NK-92 (cell line): ENCODE data around the gene KCNH1.

Experiments
- DNase-seq: peaks from one replicate; lab custom pipeline; 2025; ENCODE audit not compliant: unreplicated experiment; lab: John Stamatoyannopoulos, UW

The KCNH1 gene

DNA sequence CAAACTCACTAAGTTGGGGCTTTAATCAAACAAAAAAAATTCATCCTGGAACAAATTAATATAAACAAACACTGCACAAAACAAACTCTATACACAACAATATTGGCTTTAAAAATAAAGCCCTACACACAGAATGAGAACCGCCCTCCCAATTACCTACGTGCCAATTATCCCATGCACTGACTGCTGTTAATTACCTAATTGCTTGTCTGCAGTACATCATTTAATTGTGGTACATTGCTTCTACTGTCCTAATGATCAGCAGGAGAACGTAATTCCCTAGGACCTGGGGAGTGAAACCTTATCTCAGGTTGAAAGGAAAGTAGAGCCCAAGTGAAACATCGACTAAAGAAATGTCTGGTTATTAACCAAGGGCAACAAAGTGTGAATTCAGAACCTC, 364.5 kb downstream of the KCNH1 start:
- no peak for DNase-seq

DNA sequence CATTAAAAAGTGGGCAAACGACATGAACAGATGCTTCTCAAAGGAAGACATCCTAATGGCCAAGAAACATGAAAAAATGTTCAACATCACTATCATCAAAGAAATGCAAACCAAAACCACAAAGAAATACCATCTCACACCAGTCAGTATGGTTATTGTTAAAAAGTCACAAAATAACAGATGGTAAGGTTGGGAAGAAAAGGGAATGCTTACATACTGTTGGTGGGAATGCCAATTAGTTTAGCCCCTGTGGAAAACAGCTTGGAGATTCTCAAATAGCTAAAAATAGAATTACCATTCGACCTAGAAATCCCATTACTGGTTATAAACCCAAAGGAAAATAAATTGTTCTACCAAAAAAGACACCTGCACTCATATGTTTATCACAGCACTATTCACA, 369.4 kb downstream of the KCNH1 start:
- no peak for DNase-seq

DNA sequence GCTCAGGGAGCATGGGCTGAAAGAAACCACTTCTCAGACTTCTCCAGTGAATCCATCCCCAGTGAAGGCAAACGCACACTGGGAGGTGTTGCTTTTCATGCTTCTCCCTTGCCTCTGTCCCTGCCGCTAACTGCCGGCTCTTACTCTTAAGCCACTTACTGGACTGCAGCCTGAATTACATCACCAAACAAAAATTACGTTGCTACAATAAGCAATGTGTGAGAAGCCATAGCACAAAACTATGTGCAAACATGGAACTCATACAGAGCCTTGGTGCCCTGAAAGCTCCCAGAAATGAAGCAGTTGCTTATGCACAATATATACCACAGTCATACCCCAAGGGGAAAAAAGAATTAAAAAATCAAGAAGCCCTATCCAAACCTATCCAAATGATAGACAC, 375.2 kb downstream of the KCNH1 start:
- no peak for DNase-seq

DNA sequence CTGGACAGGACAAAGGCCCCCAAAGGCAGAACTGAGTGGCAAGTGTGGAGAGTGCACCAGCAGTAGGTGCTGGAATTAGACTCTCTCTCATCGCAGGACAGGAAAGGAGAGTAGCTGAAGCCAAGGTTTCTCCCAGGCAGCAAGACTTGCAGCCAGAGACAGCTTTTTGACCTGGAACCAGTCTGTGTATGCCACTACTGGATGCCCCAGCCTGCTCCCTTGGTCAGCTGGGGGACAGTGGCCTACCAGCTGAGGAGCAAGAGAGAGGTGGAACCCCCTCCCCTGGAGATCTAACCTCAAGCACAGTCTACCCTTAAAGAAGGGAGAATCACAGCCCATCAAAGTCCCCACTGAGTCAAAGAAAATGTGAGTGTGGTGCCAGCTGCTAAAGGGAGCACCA, 375.7 kb downstream of the KCNH1 start:
- no peak for DNase-seq

DNA sequence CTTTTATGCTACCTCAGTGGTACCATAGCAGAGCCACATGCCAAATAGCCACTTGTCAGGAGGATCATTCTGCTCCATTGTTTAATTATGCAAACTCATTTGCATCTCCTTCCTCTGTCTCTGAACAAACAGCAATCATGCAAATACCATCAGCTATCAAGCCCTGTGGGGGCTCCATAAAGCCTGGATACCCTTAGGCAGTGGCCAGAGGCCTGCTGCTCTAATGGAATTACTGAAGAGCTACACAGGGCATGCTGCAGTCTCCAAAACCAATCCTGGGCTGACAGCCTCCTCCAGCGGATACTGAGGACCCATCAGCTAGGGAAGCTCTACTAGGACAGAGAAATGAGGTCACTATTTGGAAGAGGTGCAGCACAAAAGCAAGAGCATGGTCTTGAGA, 376.3 kb downstream of the KCNH1 start:
- DNase-seq, result no peak

DNA sequence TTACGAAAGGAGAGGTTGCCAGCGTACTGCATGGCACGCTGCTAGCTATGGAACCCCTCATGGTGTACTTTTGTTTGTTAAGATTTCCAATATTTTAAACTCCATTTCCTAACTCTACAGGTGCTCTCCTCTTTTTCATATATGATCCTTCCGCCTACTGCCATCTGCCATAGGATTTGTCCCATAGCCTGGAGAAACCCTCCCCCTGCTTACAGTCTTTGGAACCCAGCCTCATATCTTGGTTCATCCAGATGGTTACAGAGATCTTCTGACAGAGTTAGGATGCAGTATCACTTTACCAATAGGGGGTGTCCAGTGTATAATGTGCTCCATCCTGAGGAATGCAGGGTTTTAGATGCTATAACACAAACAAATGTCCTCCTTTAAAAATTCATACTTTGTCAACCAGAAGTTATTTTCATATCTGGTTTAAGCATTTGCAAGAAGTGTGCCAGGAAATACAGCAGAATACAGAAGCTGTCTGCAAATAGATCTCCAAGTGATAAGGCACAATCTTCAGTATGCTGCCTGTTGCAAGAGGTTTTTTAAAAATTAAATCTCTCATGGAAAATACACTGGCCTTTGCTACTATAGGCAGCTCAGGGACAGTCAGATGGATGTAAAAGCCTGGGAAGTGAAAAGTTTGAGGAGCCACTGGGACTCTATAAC, 377.8 kb downstream of the KCNH1 start:
- DNase-seq, result no peak

DNA sequence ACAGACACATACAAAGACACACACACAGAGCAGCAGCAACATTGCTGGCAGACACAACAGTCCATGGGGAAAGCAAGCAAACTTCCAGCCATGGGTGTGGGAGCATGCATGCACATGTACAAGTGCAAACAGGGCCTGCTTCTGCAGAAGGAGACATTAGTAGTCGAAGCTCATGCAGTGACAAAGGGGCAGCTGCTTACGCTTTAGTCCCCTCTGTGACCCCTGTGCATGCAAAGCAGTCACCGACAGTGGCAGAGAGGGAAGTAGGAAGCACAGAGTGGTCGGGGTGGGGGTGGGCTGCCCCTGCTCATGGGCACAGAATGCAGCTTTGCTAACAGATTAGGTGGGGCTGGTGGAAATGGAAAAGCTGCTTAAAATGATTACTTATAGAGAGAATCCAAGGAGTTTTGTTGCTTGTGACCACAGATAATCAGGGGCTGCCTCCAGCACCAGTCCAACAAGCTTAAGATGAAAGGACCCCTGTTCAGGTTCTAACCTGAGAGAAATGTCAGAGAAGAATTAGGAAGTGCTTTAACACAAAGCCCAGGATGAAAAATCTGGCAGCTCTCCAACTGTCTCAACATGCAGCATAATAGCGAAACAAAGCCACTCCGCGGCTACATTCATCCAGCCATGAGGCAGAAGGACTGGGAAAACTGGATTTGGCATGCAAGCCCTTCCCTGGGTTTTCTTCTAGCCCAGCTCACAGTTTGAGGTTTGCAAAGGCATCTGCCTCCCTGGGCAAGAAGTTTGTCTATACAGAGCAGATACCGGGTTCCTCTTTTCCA, 378.9 kb downstream of the KCNH1 start:
- DNase-seq, result no peak

DNA sequence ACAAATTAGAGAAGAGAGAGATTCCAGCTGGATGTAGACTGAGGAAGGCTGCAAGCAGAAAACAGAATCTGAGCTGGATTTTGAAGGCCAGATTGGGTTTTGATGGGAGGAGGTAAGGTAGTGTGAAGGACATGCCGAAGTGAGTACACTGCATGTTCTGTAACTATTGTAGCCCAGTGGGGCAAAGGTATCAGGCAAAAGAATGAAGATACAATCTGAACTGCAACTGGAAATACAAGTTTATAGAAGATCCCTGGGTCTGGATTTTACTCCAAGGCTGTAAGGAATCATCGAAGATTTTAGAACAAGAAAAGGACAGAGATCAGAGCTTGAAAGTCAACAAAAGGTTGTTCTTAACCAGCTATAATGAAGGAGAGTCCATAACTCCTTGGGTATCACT, 382.0 kb downstream of the KCNH1 start:
- no peak for DNase-seq

DNA sequence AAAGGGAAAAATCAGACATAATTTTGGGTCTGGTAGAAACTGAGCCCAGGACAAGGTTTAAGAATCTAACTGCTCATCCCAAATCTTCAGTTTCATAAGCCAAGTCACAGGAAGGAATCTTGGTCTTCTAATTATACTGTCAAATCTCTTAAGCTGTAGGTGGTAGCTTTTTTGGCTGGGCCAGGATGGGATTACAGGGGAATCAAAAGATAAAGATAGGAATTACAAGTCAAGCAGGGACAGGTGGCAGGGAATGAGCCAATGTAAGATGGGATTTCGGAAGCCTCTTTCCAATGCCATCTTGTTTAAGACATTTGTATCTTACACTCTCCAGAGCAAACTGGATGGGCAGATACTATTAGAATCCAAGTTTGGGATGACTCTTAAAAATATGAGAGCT, 383.5 kb downstream of the KCNH1 start:
- DNase-seq, result no peak

DNA sequence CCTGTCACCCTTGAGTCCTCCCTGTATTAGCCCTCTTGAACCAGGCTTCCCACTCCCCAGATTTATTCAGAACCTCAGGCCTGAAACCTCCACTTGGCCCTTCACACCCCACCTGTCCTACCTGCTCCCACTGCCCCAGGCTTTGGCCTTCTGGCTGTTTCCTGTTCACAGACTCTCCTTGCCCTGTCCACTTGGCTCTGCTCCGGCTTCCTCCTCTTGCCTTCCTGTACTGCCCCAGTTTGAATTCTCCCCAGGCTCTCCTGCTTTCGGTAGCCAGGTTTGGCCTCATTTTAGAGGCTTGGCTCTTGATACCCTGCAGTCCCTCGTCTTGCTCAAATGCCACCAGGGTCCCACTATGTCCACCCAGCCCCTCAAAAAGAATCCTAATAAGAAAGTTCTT, 385.2 kb downstream of the KCNH1 start:
- DNase-seq, result no peak

DNA sequence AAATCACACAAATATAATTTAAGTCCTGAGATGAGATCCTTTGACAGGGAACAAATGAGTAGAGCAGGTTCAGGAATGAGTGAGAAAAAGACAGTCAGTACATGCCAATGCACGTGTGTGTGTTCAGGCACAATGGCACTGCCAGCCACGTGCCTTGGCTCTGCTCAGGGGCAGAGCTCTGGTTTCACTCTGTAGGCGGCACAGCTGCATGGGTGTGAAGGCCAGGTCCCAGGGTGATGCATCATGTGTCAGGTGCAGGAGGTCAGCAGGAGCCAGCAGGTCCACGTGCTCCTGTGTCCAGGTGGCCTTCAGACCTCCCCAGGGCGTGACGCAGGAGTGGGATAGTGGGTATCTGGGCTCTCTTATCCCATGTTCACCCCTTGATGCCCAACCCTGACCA, 386.1 kb downstream of the KCNH1 start:
- DNase-seq, result no peak

DNA sequence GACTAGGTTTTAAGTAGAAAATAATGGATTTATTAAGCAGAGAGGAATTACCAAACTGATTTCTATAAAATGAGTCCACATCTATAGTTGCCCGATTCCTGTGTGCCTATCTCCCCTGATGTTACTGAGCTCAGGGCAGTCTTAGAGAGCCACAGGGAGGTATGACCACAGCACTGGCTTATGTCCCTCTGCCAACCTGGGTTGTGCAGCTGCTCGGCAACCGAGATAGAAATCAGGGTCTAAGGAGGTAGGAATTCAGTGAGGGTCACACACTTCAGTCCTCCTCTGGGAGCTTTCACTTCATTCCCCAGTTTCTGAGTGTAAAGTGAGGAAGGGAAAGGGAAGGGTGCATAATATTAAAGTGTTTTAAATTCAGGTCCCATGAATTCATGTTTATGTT, 386.8 kb downstream of the KCNH1 start:
- DNase-seq, result no peak

DNA sequence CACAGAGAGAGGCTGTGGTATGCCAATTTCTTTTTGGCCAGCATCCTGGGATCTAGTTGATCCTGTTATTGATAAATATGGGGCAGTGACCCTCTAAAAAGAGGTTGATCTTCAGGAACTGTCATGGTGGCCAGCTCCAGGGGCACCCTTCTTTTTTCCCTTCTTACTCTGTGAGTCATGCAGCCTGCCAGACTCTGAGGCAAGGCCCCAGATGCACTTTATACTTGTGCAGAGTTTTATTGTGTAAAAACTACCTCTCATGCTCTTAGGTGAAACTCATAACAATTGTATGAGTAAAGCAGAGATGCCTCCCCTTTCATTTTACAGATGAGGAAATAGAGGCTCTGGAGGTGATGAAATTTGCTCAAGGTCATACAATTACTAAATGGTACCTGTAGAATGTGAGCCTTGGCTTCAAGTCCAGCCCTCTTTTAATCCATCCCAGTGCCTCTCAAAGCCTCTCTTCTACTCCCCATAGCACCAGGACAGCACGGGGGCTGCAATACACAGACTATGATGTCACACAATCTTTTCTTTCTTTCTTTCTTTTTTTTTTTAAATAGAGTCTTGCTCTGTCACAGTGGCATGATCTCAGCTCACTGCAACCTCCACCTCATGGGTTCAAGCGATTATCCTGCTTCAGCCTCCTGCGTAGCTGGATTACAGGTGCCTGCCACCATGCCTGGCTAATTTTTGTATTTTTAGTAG, 387.8 kb downstream of the KCNH1 start:
- no peak for DNase-seq

DNA sequence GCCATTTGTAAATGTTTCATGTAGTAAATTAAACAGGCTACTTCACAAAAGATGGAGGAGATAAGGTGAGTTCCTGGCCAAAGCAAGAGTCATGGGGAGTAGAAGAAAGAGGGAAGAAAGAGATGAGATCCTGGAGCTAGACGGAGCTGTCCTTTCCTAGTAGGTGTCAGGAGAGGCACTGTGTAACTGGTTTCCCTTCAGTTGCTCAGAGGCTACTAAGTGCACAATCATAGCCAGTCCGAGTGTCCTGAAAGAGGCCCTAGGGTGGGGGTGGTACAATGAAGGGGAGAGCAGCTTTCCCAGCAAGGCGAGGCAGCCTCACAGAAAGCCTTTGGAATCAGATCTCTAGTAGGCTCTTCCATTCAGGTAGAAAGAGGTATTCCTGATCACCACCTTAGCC, 390.9 kb downstream of the KCNH1 start:
- DNase-seq, result no peak

DNA sequence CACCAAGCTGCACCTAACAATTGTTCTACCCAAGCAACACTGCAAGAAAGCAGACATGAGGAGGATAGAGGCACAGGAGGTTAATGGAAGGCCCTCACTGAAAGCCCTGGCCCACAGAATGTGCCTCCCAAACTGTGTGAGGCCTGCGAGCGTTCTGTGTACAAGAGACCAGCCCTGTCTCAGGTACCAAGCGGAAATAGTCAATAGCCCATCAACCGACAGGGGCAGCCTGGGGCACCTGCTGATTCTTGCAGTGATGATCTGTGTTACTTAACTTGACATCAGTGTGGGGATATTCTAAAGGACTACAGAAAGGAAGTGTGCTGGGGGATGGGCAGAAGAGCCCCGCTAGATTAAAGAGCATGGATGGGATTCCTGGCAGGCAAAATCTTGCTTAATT, 392.4 kb downstream of the KCNH1 start:
- DNase-seq, result no peak

DNA sequence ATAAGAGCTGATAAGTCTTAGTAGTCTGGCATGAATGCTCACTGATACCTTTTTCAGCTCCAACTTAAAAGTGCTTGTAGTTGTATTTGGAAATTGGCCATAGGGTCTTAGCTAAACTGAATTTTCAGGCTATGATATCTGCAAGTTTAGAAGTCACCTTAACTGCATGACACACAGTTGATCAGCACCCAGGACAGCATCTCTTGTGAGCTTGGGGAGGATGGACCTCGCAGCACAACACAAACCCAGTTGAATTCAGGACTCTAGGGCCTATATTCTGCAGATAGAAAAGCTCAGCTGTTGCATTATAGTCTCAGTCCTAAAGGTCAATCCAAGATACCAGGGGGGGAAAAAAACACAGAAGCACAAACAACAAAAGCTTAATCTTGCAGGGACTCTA, 394.3 kb downstream of the KCNH1 start:
- DNase-seq, result no peak

DNA sequence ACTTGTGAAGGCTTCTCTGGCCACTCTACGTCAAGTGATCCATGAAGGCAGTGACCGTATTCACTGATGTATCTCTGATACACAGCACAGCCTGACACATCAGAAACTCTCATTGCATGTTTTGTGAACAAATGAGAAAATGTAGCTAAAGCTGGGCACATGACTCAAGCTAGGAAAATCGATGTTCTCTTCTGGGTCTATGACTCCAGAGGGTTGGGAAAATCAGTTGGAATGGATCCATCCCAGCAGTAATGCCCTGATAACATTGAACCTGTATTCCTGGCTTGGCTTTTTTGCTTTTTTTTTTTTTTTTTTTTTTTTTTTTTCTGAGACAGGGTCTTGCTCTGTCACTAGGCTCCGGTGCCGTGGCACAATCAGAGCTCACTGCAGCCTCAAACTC, 395.7 kb downstream of the KCNH1 start:
- no peak for DNase-seq

DNA sequence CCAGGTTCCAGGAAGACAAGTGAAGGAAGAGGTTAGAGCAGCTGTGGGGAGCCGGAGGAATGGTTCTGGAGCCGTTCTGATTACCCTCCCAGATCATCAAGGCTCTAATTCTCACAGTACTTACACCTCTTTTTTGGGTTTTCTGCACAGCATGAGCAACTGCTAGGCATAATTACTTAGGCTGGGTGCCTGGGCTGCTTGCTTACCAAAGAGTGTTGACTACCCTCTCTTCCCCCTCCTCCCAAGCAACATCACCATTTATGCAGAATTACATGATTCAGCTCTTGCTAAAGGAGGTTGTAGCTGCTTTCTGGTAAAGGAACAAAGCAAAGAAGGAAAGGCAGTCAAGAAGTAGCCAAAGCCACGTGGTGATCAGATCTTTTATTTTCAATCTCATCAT, 397.2 kb downstream of the KCNH1 start:
- DNase-seq, result no peak

DNA sequence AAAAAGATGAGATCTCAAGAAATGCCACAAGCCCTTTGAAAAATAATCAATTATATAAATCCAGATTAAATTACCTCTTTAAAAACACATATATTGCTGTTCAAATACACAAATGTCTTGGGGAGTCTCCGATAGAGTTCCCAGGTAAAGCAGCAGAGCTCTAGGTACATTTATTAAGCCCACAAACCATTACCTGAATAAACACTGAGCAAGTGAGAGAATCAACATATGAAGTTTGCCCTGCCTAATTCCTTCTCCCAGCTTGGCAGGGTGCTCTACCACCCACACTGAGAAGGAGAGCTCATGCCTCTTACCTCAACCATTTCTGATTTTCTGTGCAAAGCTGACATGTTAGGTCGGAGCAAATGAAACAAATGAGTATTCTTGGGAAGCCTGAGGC, 402.4 kb downstream of the KCNH1 start:
- DNase-seq, result no peak

DNA sequence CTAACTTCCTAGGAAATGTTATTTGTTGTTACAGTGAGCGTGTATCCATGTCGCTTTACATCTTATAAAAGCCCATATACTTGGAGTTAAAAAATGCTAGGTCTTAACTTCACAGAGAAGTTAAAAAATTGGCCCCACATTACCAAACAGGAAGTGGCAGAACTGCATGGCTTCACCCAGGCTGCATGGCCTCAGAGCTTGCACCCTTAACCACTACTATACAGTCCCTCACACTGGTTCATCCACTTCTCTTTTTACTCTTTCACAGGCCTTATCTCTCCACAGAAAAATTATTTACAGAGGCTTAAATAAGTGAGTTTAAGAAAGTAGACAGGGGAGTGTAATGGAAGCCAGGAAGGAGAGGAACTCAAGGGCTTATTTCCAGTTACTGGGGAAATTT, 402.8 kb downstream of the KCNH1 start:
- DNase-seq, result no peak

DNA sequence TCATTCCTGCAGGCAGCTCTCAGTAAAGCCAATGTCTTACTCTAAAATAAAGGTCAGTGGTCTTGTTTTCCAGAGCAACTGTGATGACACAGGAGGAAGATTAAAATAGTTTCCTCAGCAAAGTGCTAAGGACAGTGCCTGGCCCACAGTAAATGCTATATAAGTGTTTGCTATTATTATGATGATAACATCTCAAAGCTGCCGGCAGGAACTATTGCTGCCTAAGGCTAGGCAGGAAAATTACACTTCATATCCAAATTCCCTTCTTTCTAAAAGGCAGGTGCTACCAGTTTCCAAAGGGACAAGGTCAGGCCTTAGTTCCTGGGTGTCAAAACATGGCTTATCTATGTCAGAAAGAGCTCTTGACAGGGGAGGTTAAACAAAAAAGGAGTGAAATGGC, 403.9 kb downstream of the KCNH1 start:
- DNase-seq, result no peak

DNA sequence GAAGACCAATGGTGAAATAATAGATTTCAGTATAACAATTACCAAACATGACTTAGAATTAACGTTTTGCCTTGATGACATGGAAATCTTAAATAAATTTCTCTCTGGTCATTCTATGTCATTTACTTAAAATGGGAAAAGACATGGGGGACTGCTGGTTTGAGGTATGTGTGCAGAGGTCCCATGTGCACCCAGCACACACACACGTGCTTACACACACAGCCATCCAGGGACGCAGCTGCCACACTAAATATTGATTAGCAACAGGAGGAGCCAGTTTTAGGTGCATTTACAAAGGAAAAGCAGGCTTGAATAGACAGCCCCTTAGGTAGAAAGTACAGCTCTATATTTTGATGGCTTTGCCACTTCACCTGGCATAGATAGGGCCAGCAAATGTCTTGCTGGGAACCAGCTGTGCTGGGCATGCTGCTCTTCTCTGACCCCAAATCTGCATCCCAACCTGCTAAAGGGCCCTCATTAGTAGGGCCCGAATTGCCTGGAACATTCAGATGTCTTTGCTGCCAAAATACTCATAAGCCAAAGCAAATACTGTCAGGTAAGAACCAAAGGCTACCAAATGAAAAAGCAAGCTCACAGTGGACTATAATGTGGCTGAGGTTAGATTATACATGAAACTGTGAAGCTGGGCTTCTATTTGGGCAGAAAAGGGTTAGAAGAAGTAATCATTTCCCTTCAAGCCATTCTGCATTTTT, 405.4 kb downstream of the KCNH1 start:
- DNase-seq, result no peak
